SK-N-SH (cell line): Measurements from ENCODE around the gene PHF3. TPM values are rescaled to one million over a fixed set of nuclear protein-coding genes. Genes with fewer than 3 reads are reported as not detected.

Experiments used
- CTCF ChIA-PET: fragments of 300-600, 350-600 bp; formaldehyde crosslinking; extraction: SDS; loops from one replicate; lab custom pipeline; 2021; lab: Yijun Ruan, JAX
- POLR2A ChIA-PET: fragments of 350-600 bp; sonication (Branson Sonifier 250); formaldehyde crosslinking; extraction: SDS; loops from one replicate; lab custom pipeline; 2020; ENCODE audit warnings: antibody characterized with exemption, inconsistent platforms; lab: Yijun Ruan, JAX
- DNase-seq: peaks from one replicate; pipeline ENCODE4 v3.0.0; 2012
- H2AFZ ChIP-seq: fragments of 200-600 bp; sonication (generic); 2 replicates; pipeline ENCODE4 v1.8.1; 2016; ENCODE audit warnings: antibody characterized with exemption, mild to moderate bottlenecking, low read depth
- H3F3A ChIP-seq: fragments of 200-600 bp; sonication (generic); replicated peaks from 2 replicates; pipeline ENCODE3; 2016; ENCODE audit warnings: antibody characterized with exemption, mild to moderate bottlenecking; ENCODE audit not compliant: insufficient read depth
- H3K27ac ChIP-seq, 2 experiments: fragments of 200-500 bp in 1 of 2; fragments of 200-600 bp in 1 of 2; sonication (Bioruptor generic) in 1 of 2; sonication (generic), shearing (Covaris generic) in 1 of 2; 2 replicates each; pipeline versions ENCODE4 v1.5.1 to v1.6.1; 2014 to 2016; ENCODE audit warnings: low read depth in 2 of 2, inconsistent platforms in 1 of 2, low read length in 1 of 2, mild to moderate bottlenecking in 1 of 2, mixed read lengths in 1 of 2
- H3K27me3 ChIP-seq: fragments of 200-600 bp; sonication (generic), shearing (Covaris generic); 2 replicates; pipeline ENCODE4 v1.6.1; 2016; ENCODE audit warnings: mixed run types; ENCODE audit not compliant: insufficient read depth
- H3K36me3 ChIP-seq, 2 experiments: fragments of 200-500 bp in 1 of 2; fragments of 200-600 bp in 1 of 2; sonication (Bioruptor generic) in 1 of 2; sonication (generic) in 1 of 2; replicated peaks in 1 of 2; 2 replicates each; pipeline versions ENCODE3 to v1.5.1; 2014 to 2016; ENCODE audit warnings: low read length in 1 of 2, mild to moderate bottlenecking in 1 of 2; ENCODE audit not compliant: insufficient read depth in 2 of 2, control insufficient read depth in 1 of 2
- H3K4me1 ChIP-seq, 2 experiments: fragments of 200-500 bp in 1 of 2; fragments of 200-600 bp in 1 of 2; sonication (Bioruptor generic) in 1 of 2; sonication (generic), shearing (Covaris generic) in 1 of 2; 2 replicates each; pipeline versions ENCODE4 v1.5.1 to v1.6.1; 2014 to 2016; ENCODE audit warnings: low read depth in 1 of 2, low read length in 1 of 2, mixed run types in 1 of 2; ENCODE audit not compliant: insufficient read depth in 2 of 2, control insufficient read depth in 1 of 2
- H3K4me2 ChIP-seq: fragments of 200-600 bp; sonication (generic), shearing (Covaris generic); 2 replicates; pipeline ENCODE4 v1.6.1; 2017; ENCODE audit warnings: mixed run types
- H3K4me3 ChIP-seq, 2 experiments: fragments of 200-500 bp in 1 of 2; fragments of 200-600 bp in 1 of 2; sonication (Bioruptor generic) in 1 of 2; sonication (generic), shearing (Covaris generic) in 1 of 2; 2 replicates each; pipeline versions ENCODE4 v1.5.1 to v1.8.1; 2014 to 2016; ENCODE audit warnings: low read depth in 2 of 2, inconsistent platforms in 1 of 2, low read length in 1 of 2, mild to moderate bottlenecking in 1 of 2, mixed read lengths in 1 of 2, moderate library complexity in 1 of 2
- H3K79me2 ChIP-seq: fragments of 200-600 bp; sonication (generic); 2 replicates; pipeline ENCODE4 v1.8.1; 2017; ENCODE audit warnings: mild to moderate bottlenecking; ENCODE audit not compliant: insufficient read depth
- H3K9ac ChIP-seq: fragments of 200-600 bp; sonication (generic); 2 replicates; pipeline ENCODE4 v1.6.1; 2017; ENCODE audit warnings: mixed run types
- H3K9me2 ChIP-seq: fragments of 200-600 bp; sonication (generic); 2 replicates; pipeline ENCODE4 v1.6.1; 2017; ENCODE audit warnings: mixed run types
- H3K9me3 ChIP-seq: fragments of 200-600 bp; sonication (generic); 2 replicates; pipeline ENCODE4 v1.6.1; 2017; ENCODE audit warnings: mixed run types, mild to moderate bottlenecking, moderate library complexity
- H4K20me1 ChIP-seq: fragments of 200-600 bp; sonication (generic); 2 replicates; pipeline ENCODE4 v1.6.1; 2017; ENCODE audit warnings: mild to moderate bottlenecking, mixed run types; ENCODE audit not compliant: insufficient read depth
- GABPA ChIP-seq: IDR thresholded peaks from 2 replicates; pipeline ENCODE4 v1.4.0; 2012; ENCODE audit warnings: low read depth, mild to moderate bottlenecking
- SIN3A ChIP-seq: IDR thresholded peaks from 2 replicates; pipeline ENCODE4 v1.6.1; 2012; ENCODE audit warnings: low read depth, mild to moderate bottlenecking, low read length, moderate library complexity, borderline replicate concordance
- TCF12 ChIP-seq: IDR thresholded peaks from 2 replicates; pipeline ENCODE4 v1.4.0; 2012
- YY1 ChIP-seq: IDR thresholded peaks from 2 replicates; pipeline ENCODE4 v1.4.0; 2012; ENCODE audit warnings: low read depth, mild to moderate bottlenecking
- WGBS: methylation state at CpG from one replicate; pipeline ENCODE4 v1.1.6; 2017; ENCODE audit warnings: low lambda C conversion rate; 5-methylcytosine and 5-hydroxymethylcytosine counted together
- polyA plus RNA-seq, 3 experiments: library from polyadenylated mRNA; depleted of rRNA; stranded (reverse); fragments of >200 nt; gene quantifications; 2 replicates each; pipeline ENCODE4 v1.2.3, GENCODE V29; 2012
- TF ChIP-seq, protein P1 (sequence below): fragments of 150-350 bp; IDR thresholded peaks from 2 replicates; pipeline ENCODE4 v1.6.1; 2016; ENCODE audit warnings: mild to moderate bottlenecking, low read depth, low read length
- TF ChIP-seq, protein P2 (sequence below): fragments of 200-600 bp; sonication (generic); IDR thresholded peaks from 2 replicates; pipeline ENCODE4 v1.6.1; 2017; ENCODE audit warnings: antibody characterized with exemption, mild to moderate bottlenecking, moderate library complexity
- TF ChIP-seq, protein P3 (sequence below): IDR thresholded peaks from 2 replicates; pipeline ENCODE4 v1.4.0; 2012; ENCODE audit warnings: low read depth
- TF ChIP-seq, protein P4 (sequence below): IDR thresholded peaks from 2 replicates; pipeline ENCODE4; 2012
- TF ChIP-seq, protein P5 (sequence below): IDR thresholded peaks from 2 replicates; pipeline ENCODE4 v1.4.0; 2012; ENCODE audit warnings: low read depth, borderline replicate concordance

Gene PHF3
- polyA plus RNA-seq, 1 of the 3 experiments (the other 2 are of a cell fraction) = 4.4 TPM

DNA sequence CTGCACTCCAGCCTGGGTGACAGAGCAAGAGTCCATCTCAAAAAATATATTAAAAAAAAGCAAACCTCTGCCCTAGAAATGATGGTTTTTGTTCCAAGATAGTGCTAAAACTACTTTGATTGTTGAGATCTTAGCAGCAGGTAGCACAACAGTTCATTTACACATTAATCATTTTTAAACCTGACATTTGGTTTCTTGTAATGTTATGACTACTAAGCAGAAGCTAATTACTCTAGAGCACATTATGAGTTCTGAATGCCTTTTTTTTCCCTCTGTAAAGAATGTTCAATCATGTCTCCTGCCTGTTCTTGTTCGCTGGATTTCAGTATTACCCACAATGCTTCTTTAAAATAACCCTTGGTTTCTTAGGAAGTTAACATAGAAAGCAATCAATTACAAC lies 24.7 kb upstream of the PHF3 start (continued):
- TF ChIP-seq, protein P1, sequence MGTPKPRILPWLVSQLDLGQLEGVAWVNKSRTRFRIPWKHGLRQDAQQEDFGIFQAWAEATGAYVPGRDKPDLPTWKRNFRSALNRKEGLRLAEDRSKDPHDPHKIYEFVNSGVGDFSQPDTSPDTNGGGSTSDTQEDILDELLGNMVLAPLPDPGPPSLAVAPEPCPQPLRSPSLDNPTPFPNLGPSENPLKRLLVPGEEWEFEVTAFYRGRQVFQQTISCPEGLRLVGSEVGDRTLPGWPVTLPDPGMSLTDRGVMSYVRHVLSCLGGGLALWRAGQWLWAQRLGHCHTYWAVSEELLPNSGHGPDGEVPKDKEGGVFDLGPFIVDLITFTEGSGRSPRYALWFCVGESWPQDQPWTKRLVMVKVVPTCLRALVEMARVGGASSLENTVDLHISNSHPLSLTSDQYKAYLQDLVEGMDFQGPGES = no peak
- no peak for TF ChIP-seq TCF12
- TF ChIP-seq, protein P2, sequence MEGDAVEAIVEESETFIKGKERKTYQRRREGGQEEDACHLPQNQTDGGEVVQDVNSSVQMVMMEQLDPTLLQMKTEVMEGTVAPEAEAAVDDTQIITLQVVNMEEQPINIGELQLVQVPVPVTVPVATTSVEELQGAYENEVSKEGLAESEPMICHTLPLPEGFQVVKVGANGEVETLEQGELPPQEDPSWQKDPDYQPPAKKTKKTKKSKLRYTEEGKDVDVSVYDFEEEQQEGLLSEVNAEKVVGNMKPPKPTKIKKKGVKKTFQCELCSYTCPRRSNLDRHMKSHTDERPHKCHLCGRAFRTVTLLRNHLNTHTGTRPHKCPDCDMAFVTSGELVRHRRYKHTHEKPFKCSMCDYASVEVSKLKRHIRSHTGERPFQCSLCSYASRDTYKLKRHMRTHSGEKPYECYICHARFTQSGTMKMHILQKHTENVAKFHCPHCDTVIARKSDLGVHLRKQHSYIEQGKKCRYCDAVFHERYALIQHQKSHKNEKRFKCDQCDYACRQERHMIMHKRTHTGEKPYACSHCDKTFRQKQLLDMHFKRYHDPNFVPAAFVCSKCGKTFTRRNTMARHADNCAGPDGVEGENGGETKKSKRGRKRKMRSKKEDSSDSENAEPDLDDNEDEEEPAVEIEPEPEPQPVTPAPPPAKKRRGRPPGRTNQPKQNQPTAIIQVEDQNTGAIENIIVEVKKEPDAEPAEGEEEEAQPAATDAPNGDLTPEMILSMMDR = no peak
- TF ChIP-seq SIN3A = no peak
- TF ChIP-seq YY1 = no peak
- TF ChIP-seq, protein P3, sequence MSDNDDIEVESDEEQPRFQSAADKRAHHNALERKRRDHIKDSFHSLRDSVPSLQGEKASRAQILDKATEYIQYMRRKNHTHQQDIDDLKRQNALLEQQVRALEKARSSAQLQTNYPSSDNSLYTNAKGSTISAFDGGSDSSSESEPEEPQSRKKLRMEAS = no peak
- TF ChIP-seq, protein P4, sequence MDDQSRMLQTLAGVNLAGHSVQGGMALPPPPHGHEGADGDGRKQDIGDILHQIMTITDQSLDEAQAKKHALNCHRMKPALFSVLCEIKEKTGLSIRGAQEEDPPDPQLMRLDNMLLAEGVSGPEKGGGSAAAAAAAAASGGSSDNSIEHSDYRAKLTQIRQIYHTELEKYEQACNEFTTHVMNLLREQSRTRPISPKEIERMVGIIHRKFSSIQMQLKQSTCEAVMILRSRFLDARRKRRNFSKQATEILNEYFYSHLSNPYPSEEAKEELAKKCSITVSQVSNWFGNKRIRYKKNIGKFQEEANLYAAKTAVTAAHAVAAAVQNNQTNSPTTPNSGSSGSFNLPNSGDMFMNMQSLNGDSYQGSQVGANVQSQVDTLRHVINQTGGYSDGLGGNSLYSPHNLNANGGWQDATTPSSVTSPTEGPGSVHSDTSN = no peak
- TF ChIP-seq GABPA = no peak

DNA sequence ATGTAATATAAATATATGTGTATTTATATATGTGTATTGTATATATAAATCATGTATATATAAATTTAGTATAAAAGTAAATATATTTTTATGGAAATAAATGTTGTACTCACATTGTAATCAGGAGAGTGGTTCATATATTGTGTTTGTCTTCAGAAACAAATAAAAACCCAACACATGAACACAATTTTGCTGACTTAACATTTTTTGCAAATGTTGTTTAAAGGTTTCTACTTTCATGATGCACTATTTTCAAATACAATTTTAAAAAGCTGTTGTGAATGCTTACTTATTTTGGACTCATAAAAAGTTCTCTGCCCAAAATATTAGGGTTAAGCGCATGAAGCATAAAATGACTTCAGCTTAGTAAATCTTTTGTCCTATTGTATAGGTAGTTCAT lies 24.0 kb upstream of the PHF3 start:
- 0 out of 2 replicates have a peak, but pooled peaks cover 2% of the 10 kb centered on the region for H3K9me2 ChIP-seq
- no peak overlapping the region for H2AFZ ChIP-seq
- H3K4me2 ChIP-seq = no peak overlapping the region
- 91% methylated on average over 1 of the region's 1 CpG for WGBS
- CTCF ChIA-PET = interaction anchor here (4.1 kb wide), 1 partner anchor 13 kb away, joined by 25 read pairs; no protein-coding TSS in a partner anchor
- H3K4me3 ChIP-seq = no peak overlapping the region
- H3K27me3 ChIP-seq = 0 out of 2 replicates have a peak, but pooled peaks cover 3% of the 10 kb centered on the region
- no peaks in the 10 kb centered on the region for H3K36me3 ChIP-seq
- H3K4me1 ChIP-seq = no peaks in the 10 kb centered on the region
- H3F3A ChIP-seq = no peaks in the 10 kb centered on the region
- H3K27ac ChIP-seq = no peak overlapping the region
- no peaks in the 10 kb centered on the region for H3K9me3 ChIP-seq
- no peaks in the 10 kb centered on the region for H4K20me1 ChIP-seq
- POLR2A ChIA-PET = no interaction called here
- H3K79me2 ChIP-seq = no peaks in the 10 kb centered on the region
- H3K9ac ChIP-seq = no peak overlapping the region
- no peak for DNase-seq
- TF ChIP-seq, protein P5, sequence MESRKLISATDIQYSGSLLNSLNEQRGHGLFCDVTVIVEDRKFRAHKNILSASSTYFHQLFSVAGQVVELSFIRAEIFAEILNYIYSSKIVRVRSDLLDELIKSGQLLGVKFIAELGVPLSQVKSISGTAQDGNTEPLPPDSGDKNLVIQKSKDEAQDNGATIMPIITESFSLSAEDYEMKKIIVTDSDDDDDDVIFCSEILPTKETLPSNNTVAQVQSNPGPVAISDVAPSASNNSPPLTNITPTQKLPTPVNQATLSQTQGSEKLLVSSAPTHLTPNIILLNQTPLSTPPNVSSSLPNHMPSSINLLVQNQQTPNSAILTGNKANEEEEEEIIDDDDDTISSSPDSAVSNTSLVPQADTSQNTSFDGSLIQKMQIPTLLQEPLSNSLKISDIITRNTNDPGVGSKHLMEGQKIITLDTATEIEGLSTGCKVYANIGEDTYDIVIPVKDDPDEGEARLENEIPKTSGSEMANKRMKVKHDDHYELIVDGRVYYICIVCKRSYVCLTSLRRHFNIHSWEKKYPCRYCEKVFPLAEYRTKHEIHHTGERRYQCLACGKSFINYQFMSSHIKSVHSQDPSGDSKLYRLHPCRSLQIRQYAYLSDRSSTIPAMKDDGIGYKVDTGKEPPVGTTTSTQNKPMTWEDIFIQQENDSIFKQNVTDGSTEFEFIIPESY = no peak
